ENCODE results near the gene ACADL.

Gene ACADL

GRCh38 chr2:210167227-210167626 lies 58.0 kb downstream of the ACADL start:
- no peak for DNase-seq

GRCh38 chr2:210162466-210163124 lies 62.7 kb downstream of the ACADL start:
- no peak for DNase-seq

DNA sequence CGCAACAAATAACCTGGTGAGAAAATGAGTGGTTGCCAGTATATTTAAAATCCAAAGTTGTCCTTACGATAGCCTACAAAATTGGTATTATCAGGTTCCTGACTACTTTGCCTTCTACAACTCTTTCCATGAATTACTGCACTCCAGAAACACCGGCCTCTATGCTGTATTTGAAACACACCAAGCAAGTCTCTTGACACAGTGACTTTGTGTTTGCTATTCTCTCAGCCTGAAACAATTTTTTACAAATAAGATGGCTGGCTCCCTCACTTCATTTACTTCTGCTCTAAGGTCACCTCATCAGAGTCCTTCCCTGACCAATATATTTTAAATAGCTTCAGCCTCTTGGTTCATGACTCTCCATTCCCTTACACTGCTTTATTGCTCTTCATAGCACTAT lies 66.2 kb downstream of the ACADL start:
- no peak for DNase-seq

DNA sequence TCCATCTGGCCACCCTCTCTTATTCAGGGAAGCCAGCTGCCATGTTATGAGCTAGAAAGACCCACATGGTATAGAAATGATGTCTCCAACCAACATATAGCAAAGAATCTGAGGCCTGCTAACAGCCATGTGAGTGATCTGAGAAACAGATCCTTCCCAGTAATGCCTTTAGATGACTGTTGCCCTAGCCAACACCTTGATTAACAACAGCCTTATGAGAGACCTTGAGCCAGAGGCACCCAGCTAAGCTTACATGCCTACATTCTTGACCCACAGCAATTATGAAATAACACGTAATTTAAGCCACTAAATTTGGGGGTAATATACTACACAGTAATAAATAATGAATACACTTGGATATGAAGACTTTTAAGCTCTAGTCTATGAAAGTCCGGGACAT lies 67.0 kb downstream of the ACADL start:
- no peak for DNase-seq

DNA sequence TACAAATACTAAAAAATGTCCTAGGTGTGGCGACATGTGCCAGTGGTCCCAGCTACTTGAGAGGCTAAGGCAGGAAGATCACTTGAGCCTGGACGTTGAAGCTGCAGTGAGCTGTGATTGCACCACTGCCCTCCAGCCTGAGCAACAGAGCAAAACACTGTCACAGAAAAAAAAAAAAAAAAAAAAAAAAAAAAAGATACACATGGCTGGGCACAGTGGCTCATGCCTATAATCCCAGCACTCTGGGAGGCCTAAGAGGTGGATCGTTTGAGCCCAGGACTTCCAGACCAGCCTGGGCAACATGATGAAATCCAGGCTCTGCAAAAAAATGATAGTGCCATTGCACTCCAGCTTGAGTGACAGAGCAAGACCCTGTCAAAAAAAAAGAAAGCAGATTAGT lies 67.7 kb downstream of the ACADL start:
- DNase-seq = no peak

DNA sequence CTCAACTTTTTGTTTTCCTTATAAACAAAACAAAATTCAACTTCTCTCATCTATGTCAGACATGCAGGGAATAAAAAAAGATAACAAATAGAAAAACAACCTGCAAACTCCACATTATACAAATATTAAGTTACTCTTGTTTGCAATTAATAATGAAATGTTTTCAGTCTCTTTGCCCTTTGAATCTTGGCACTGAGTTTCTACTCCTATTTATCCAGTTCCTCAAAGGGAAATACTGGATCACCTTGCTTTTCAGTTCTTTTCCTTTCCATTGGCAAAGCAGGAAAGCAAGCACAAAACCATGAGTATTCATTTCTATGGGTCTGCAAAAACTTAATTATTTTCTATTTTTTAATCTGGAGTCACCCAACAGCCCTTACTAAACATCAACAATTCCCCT lies 77.6 kb downstream of the ACADL start:
- DNase-seq = no peak

Measured in NCI-H2227 treated with DMSO at 0.1 percent for 48 hours (cell line).